Fibroblast of lung (primary cell): ENCODE measurements around the gene BLID. TPM values are rescaled to one million over a fixed set of nuclear protein-coding genes. Genes with fewer than 3 reads are reported as not detected.

ENCODE experiments used
- DNase-seq, 2 donors: peaks; one replicate each; pipeline versions ENCODE4 v3.0.0 to v3.0.0-alpha.2; 2010; ENCODE audit warnings: low read depth in 2 of 2
- H2AFZ ChIP-seq: 2 replicates; pipeline ENCODE4 v1.5.1; 2012; ENCODE audit warnings: low read length, control low read depth, inconsistent platforms
- H3K27ac ChIP-seq: 2 replicates; pipeline ENCODE4 v1.5.1; 2011; ENCODE audit warnings: low read length, control low read depth; ENCODE audit not compliant: insufficient read depth
- H3K27me3 ChIP-seq: 2 replicates; pipeline ENCODE4 v1.5.1; 2011; ENCODE audit warnings: mild to moderate bottlenecking, low read length; ENCODE audit not compliant: control insufficient read depth, insufficient read depth
- H3K36me3 ChIP-seq: 2 replicates; pipeline ENCODE4 v1.5.1; 2011; ENCODE audit warnings: low read length; ENCODE audit not compliant: control insufficient read depth, insufficient read depth
- H3K4me1 ChIP-seq: 2 replicates; pipeline ENCODE4 v1.5.1; 2011; ENCODE audit warnings: low read length; ENCODE audit not compliant: control insufficient read depth, insufficient read depth; ENCODE audit errors: extremely low read depth
- H3K4me2 ChIP-seq: 2 replicates; pipeline ENCODE4 v1.5.1; 2011; ENCODE audit warnings: low read length, control low read depth; ENCODE audit not compliant: insufficient read depth; ENCODE audit errors: extremely low read depth
- H3K4me3 ChIP-seq, 4 experiments: fragments of 200-600 bp in 1 of 4; sonication (generic) in 1 of 4; replicated peaks in 1 of 4; 2 replicates each; pipeline ENCODE4 v1.5.1; 2011 to 2016; ENCODE audit warnings: low read length in 4 of 4, low read depth in 3 of 4, mild to moderate bottlenecking in 3 of 4, control low read depth in 2 of 4, inconsistent platforms in 1 of 4, mixed read lengths in 1 of 4; ENCODE audit not compliant: insufficient read depth in 1 of 4; ENCODE audit errors: control extremely low read depth in 1 of 4
- H3K79me2 ChIP-seq: 2 replicates; pipeline ENCODE4 v1.5.1; 2012; ENCODE audit warnings: mild to moderate bottlenecking, low read length, inconsistent platforms; ENCODE audit not compliant: control insufficient read depth, insufficient read depth
- H3K9ac ChIP-seq: 2 replicates; pipeline ENCODE4 v1.5.1; 2011; ENCODE audit warnings: mild to moderate bottlenecking, low read length, control low read depth; ENCODE audit not compliant: insufficient read depth
- H3K9me3 ChIP-seq: 2 replicates; pipeline ENCODE4 v1.5.1; 2012; ENCODE audit warnings: low read depth, low read length; ENCODE audit not compliant: control insufficient read depth, insufficient read depth
- H4K20me1 ChIP-seq: 2 replicates; pipeline ENCODE4 v1.5.1; 2011; ENCODE audit warnings: low read length; ENCODE audit not compliant: control insufficient read depth, insufficient read depth; ENCODE audit errors: extremely low read depth
- CTCF ChIP-seq, 2 donors: IDR thresholded peaks in 1 of 2; conservative IDR thresholded peaks in 1 of 2; 1 replicate in 1 of 2; 2 replicates in 1 of 2; pipeline ENCODE4 v1.5.1; 2011 to 2012; ENCODE audit warnings: low read length in 2 of 2, control low read depth in 1 of 2, inconsistent platforms in 1 of 2, low read depth in 1 of 2, mild to moderate bottlenecking in 1 of 2
- EZH2 ChIP-seq: IDR thresholded peaks from 2 replicates; pipeline ENCODE4 v1.5.1; 2012; ENCODE audit warnings: low read length, control low read depth, mild to moderate bottlenecking; ENCODE audit errors: missing control alignments
- polyA plus RNA-seq, 2 donors: library from polyadenylated mRNA; depleted of rRNA in 1 of 2; stranded (reverse) in 1 of 2; unstranded in 1 of 2; fragments of >200 nt; gene quantifications; 2 replicates each; pipeline ENCODE4 v1.2.1, GENCODE V29; 2011 to 2012; ENCODE audit warnings: missing spikeins in 1 of 2
- total RNA-seq: library from RNA; depleted of rRNA; stranded (reverse); fragments of >200 nt; gene quantifications from 2 replicates; pipeline ENCODE4 v1.2.1, GENCODE V29; 2014

The BLID gene
- total and polyA plus RNA-seq, 2 donors (not counting 1 experiment from before 2014, with no cell fraction given), result 0.32 to 7.9 TPM

GRCh38 chr11:122069707-122070360, 46.2 kb downstream of the BLID start:
- Histone ChIP-seq H3K4me3 (no peak overlapping the region), H3K9me3 (no peaks in the 10 kb centered on the region), H3K36me3 (peaks cover 1% of the 10 kb centered on the region), H3K27ac (peak overlapping the region; percentile 37), H3K9ac (no peak overlapping the region), H3K4me2 (peak overlapping the region; percentile 60), H2AFZ (no peak overlapping the region), H3K27me3 (no peaks in the 10 kb centered on the region), H3K79me2 (no peaks in the 10 kb centered on the region), H3K4me1 (peaks cover 5% of the 10 kb centered on the region), H4K20me1 (no peaks in the 10 kb centered on the region)
- no peak for TF ChIP-seq CTCF (conservative IDR thresholded peaks at IDR 0.05 in 1 of 2, IDR thresholded peaks at IDR 0.05 in 1 of 2; ENCODE audit: low read depth in 1 of 2, low read length in 2 of 2)
- no peak for TF ChIP-seq EZH2
- DNase-seq, result peak; percentile 92 to 94

DNA sequence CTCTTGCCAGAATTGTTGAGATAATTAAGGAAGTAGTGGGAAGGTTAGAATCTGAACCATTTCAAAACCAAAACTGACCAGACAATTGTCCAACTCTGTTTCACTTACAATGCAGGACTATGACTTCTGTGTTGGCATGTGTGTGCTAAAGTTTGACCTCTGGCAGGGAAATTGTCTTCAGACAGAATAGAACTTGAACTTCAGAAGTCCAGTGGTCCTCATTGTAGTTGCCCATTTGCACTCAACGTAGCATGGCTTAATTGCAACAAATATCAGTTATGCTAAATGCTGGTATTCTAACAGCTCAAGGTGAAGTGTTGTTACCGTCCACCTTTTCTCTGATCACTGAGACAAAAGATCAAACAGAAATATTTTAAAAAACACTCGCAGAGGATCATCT, 47.2 kb downstream of the BLID start:
- Histone ChIP-seq H3K36me3 (peaks cover 1% of the 10 kb centered on the region), H3K79me2 (no peaks in the 10 kb centered on the region), H3K9me3 (no peaks in the 10 kb centered on the region), H3K4me2 (peak overlapping the region; percentile 17), H3K27me3 (no peaks in the 10 kb centered on the region), H3K4me1 (peaks cover 5% of the 10 kb centered on the region), H3K9ac (no peak overlapping the region), H2AFZ (no peak overlapping the region), H4K20me1 (no peaks in the 10 kb centered on the region), H3K27ac (no peak overlapping the region), H3K4me3 (no peak overlapping the region)
- no peak for DNase-seq
- TF ChIP-seq EZH2 (no peak), CTCF (conservative IDR thresholded peaks at IDR 0.05 in 1 of 2, IDR thresholded peaks at IDR 0.05 in 1 of 2; ENCODE audit: low read depth in 1 of 2, low read length in 2 of 2) (no peak)

DNA sequence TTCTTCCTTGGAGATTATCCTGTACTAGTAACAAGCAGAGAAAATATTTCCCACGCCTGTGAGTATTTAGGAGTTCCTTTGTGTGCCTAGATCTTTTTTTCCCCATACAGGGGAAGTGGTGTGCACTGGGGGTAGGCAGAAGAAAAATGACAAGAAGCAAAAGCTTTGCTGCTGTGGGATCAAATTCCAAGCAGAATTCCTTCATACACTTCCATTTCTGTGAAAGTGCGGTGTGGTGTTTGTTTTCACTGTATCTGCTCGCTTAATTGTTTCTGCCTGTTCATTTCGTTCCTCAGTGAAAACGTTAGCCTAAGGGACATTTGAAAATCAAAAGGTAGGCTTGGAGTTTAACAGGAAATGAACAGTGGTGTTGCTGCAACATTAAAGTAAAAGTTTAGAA, 47.9 kb downstream of the BLID start:
- Histone ChIP-seq H3K9ac (no peak overlapping the region), H3K27ac (no peak overlapping the region), H3K4me3 (no peak overlapping the region), H3K36me3 (peaks cover 1% of the 10 kb centered on the region), H3K27me3 (no peaks in the 10 kb centered on the region), H2AFZ (no peak overlapping the region), H3K9me3 (no peaks in the 10 kb centered on the region), H4K20me1 (no peaks in the 10 kb centered on the region), H3K4me1 (peaks cover 5% of the 10 kb centered on the region), H3K79me2 (no peaks in the 10 kb centered on the region), H3K4me2 (no peak overlapping the region)
- TF ChIP-seq EZH2 (no peak), CTCF (conservative IDR thresholded peaks at IDR 0.05 in 1 of 2, IDR thresholded peaks at IDR 0.05 in 1 of 2; ENCODE audit: low read depth in 1 of 2, low read length in 2 of 2) (no peak)
- peak in 1 of 2 donors; percentile 67 for DNase-seq
